K562 (cell line): Measurements from ENCODE around the gene EXOC4. TPM values are rescaled to one million over a fixed set of nuclear protein-coding genes. Genes with fewer than 3 reads are reported as not detected.

Experiments
- ELF2 ChIP-seq: fragments of 250-450 bp; sonication (Bioruptor Pico); IDR thresholded peaks from 2 replicates; pipeline ENCODE4 v1.5.0; 2021; ENCODE audit warnings: mild to moderate bottlenecking
- FOSL1 ChIP-seq: fragments of 200-800 bp; sonication (Bioruptor generic); conservative IDR thresholded peaks from 2 replicates; pipeline ENCODE4 v1.6.1; 2016; ENCODE audit warnings: missing genetic modification characterization, missing compliant biosample characterization
- GTF2B ChIP-seq: IDR thresholded peaks from 2 replicates; pipeline ENCODE4 v1.6.1; 2011; ENCODE audit not compliant: insufficient read length; ENCODE audit errors: extremely low read depth
- HNRNPK ChIP-seq: fragments of 200-400 bp; formaldehyde crosslinking; IDR thresholded peaks from one replicate; pipeline ENCODE4 v1.6.1; 2018; ENCODE audit warnings: mild to moderate bottlenecking, low read depth, low read length; ENCODE audit not compliant: poor library complexity, severe bottlenecking
- JUND ChIP-seq, 2 experiments: IDR thresholded peaks; 2 replicates in 1 of 2; 3 replicates in 1 of 2; pipeline ENCODE4 v1.6.1; 2011; ENCODE audit warnings: borderline replicate concordance in 2 of 2, low read depth in 2 of 2, low read length in 2 of 2, improper control_type of control experiment in 1 of 2, missing biosample characterization in 1 of 2, missing genetic modification characterization in 1 of 2, missing genetic modification reagents in 1 of 2
- SETDB1 ChIP-seq: IDR thresholded peaks from one replicate; pipeline ENCODE4 v1.6.1; 2012; ENCODE audit warnings: low read length, control low read depth, inconsistent platforms
- UBTF ChIP-seq, 2 experiments: IDR thresholded peaks; 2 replicates each; pipeline ENCODE4 v1.6.1; 2012; ENCODE audit warnings: improper control_type of control experiment in 2 of 2, low read depth in 2 of 2, low read length in 2 of 2, borderline replicate concordance in 1 of 2
- polyA plus RNA-seq, 8 experiments: library from polyadenylated mRNA; depleted of rRNA in 4 of 8; stranded (reverse) in 5 of 8; unstranded in 3 of 8; fragments of >200 nt; fragmentation: Nextera tagmentation in 2 of 8; fragmentation: Illumina TruSeq in 1 of 8; extraction: Ambion mirVana in 2 of 8; extraction: Trizol in 1 of 8; gene quantifications; 2 replicates each; pipeline versions ENCODE4 v1.2.1 to v1.2.3, GENCODE V29; 2011 to 2014; ENCODE audit warnings: inconsistent platforms in 1 of 8, missing spikeins in 1 of 8
- total RNA-seq, 7 experiments: library from RNA; depleted of rRNA in 6 of 7; stranded (reverse); fragments of >200 nt in 6 of 7; fragmentation: Illumina TruSeq in 2 of 7; extraction: Trizol in 2 of 7; gene quantifications; 2 replicates each; pipeline versions ENCODE4 v1.2.1 to v1.2.3, GENCODE V29; 2011 to 2021; ENCODE audit warnings: low replicate concordance in 1 of 7

Gene EXOC4
- total and polyA plus RNA-seq, 9 of the 15 experiments (the other 6 are each of a cell fraction or from before 2014, with no cell fraction given) = 18.5 to 73.1 (median 46.6) TPM

GRCh38 chr7:133481676-133482075 is 228.8 kb downstream of the EXOC4 start (continued):
- TF ChIP-seq UBTF (IDR thresholded peaks at IDR 0.05; ENCODE audit: borderline replicate concordance in 1 of 2, low read depth in 2 of 2, low read length in 2 of 2) (peak in 1 of 2 experiments; percentile 63; a peak in 1 of 4 replicates), SETDB1 (no peak), JUND (IDR thresholded peaks at IDR 0.05; ENCODE audit: borderline replicate concordance, low read depth, low read length) (peak; percentile 74), JUND (tag; IDR thresholded peaks at IDR 0.05; ENCODE audit: borderline replicate concordance, low read depth, low read length) (peak; percentile 65; the same call in 1 of the 3 replicates), ELF2 (CRISPR knock-in tag) (no peak), FOSL1 (tag) (peak; percentile 62), HNRNPK (no peak), GTF2B (no peak)
